Ovary (tissue), 9 donors: ENCODE measurements around the gene TBXAS1. TPM values are rescaled to one million over a fixed set of nuclear protein-coding genes. Genes with fewer than 3 reads are reported as not detected.

Source experiments
- DNase-seq, 5 donors: peaks; one replicate each; pipeline ENCODE4 v3.0.0-alpha.2; 2019 to 2020
- H3K27ac ChIP-seq, 2 donors: fragments of 200-600 bp; one replicate each; pipeline versions ENCODE4 v1.5.1 to v1.8.0; 2019 to 2022
- H3K27me3 ChIP-seq: fragments of 200-600 bp; one replicate; pipeline ENCODE4 v1.8.0; 2022
- H3K36me3 ChIP-seq: fragments of 200-600 bp; sonication (generic); one replicate; pipeline ENCODE4 v1.5.1; 2019
- H3K4me1 ChIP-seq: one replicate; pipeline ENCODE4 v1.8.1; 2013; ENCODE audit warnings: mild to moderate bottlenecking, moderate library complexity; ENCODE audit not compliant: insufficient read depth
- H3K4me3 ChIP-seq: fragments of 200-600 bp; sonication (generic); one replicate; pipeline ENCODE4 v1.5.1; 2017
- H3K9me3 ChIP-seq, 2 donors: fragments of 200-600 bp in 1 of 2; sonication (generic) in 1 of 2; one replicate each; pipeline versions ENCODE4 v1.5.1 to v1.8.1; 2013 to 2019; ENCODE audit warnings: mild to moderate bottlenecking in 1 of 2, moderate library complexity in 1 of 2
- EP300 ChIP-seq: sonication (generic); formaldehyde crosslinking; IDR thresholded peaks from one replicate; pipeline ENCODE4 v1.6.1; 2017; ENCODE audit warnings: antibody characterized with exemption
- POLR2A ChIP-seq: fragments of 450-650 bp; IDR thresholded peaks from one replicate; pipeline ENCODE4 v1.6.1; 2017; ENCODE audit warnings: antibody characterized with exemption, mild to moderate bottlenecking, moderate library complexity
- WGBS, 3 donors: extraction: QIAGEN DNeasy Blood & Tissue Kit in 1 of 3; methylation state at CpG; one replicate each; pipeline versions ENCODE4 v1.1.5 to v1.1.7; 2013 to 2017; 5-methylcytosine and 5-hydroxymethylcytosine counted together
- intact Hi-C, 4 donors: fragments of 100-400 bp; cut with DNase I; formaldehyde crosslinking; loops; one replicate each; pipeline versions ENCODE4 v1.11.0 to v1.15.1; 2022 to 2023
- polyA plus RNA-seq, 2 donors: library from polyadenylated mRNA; stranded (reverse); fragments of 200-250 nt in 1 of 2; fragments of 350-450 nt in 1 of 2; fragmentation: Illumina TruSeq in 1 of 2; extraction: RNeasy Lipid Tissue Mini Kit (QIAGEN cat#74804) in 1 of 2; gene quantifications; one replicate each; pipeline ENCODE4 v1.2.3, GENCODE V29; 2013 to 2014
- total RNA-seq, 7 donors: library from RNA; depleted of rRNA in 2 of 7; stranded (reverse); fragments of >200 nt in 2 of 7; fragmentation: NEBNext Ultra II Directional in 3 of 7; extraction: Animal tissue kit (Norgen Biotek cat#: 25700) in 3 of 7; gene quantifications; one replicate each; pipeline versions ENCODE4 v1.1.0 to v1.2.4, GENCODE V29; 2016 to 2023
- TF ChIP-seq, protein P1 (sequence below), 3 donors: fragments of 450-650 bp in 2 of 3; fragments of 200-600 bp in 1 of 3; IDR thresholded peaks; one replicate each; pipeline versions ENCODE4 v1.5.1 to v1.8.0; 2016 to 2022; ENCODE audit warnings: antibody characterized with exemption in 3 of 3, mild to moderate bottlenecking in 1 of 3
- donor health status: DM: no; HTN: no; CAD: no; lungs with moderate emphysema.
- donor health status: DM: no; HTN: no; CAD: no.
- donor health status: Bipolar disorder and iron deficiency.
- donor health status: DM: yes; HTN: yes; CAD: no.
- donor health status: DM: no; HTN: no; CAD: no.
- donor health status: DM: yes; HTN: yes; CAD: no.

The TBXAS1 gene
- total and polyA plus RNA-seq, 9 donors, result 3.1 to 16.8 (median 9.0) TPM

DNA sequence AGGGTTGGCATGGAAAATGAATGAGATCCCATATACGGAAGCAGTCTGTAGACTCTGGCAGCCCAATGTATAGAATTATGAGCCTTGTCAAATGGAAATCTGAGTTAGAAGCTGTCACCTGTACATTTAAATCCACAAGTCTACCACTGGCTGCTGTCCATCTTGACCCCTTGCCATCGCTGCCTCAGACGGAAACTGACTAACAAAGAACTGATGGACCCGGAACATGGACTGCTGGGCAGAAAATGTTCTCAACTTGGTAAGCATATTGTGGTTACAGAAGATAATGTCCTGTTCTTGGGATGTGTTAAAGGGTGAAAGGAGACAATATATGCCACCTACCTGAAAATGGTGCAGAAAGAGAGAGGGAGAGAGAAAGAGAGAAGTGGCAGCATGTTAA lies 196.2 kb downstream of the TBXAS1 start:
- WGBS, 3 donors, result 92 to 95% (median 93%) methylated on average over 4 of the region's 4 CpGs
- Histone ChIP-seq H3K4me1 (no peaks in the 10 kb centered on the region), H3K27me3 (no peaks in the 10 kb centered on the region), H3K36me3 (no peaks in the 10 kb centered on the region), H3K9me3 (no peaks in the 10 kb centered on the region), H3K27ac (no peak overlapping the region), H3K4me3 (no peak overlapping the region)
- intact Hi-C loops, result no loop called here
- DNase-seq, result no peak
- TF ChIP-seq, protein P1, sequence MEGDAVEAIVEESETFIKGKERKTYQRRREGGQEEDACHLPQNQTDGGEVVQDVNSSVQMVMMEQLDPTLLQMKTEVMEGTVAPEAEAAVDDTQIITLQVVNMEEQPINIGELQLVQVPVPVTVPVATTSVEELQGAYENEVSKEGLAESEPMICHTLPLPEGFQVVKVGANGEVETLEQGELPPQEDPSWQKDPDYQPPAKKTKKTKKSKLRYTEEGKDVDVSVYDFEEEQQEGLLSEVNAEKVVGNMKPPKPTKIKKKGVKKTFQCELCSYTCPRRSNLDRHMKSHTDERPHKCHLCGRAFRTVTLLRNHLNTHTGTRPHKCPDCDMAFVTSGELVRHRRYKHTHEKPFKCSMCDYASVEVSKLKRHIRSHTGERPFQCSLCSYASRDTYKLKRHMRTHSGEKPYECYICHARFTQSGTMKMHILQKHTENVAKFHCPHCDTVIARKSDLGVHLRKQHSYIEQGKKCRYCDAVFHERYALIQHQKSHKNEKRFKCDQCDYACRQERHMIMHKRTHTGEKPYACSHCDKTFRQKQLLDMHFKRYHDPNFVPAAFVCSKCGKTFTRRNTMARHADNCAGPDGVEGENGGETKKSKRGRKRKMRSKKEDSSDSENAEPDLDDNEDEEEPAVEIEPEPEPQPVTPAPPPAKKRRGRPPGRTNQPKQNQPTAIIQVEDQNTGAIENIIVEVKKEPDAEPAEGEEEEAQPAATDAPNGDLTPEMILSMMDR (IDR thresholded peaks at IDR 0.05), result no peak
- TF ChIP-seq POLR2A (no peak), EP300 (no peak)

GRCh38 chr7:140025814-140026433 lies 196.9 kb downstream of the TBXAS1 start:
- 88 to 96% (median 89%) methylated on average over 12 of the region's 12 CpGs for WGBS, 3 donors
- Histone ChIP-seq H3K27me3 (no peaks in the 10 kb centered on the region), H3K36me3 (no peaks in the 10 kb centered on the region), H3K27ac (no peak overlapping the region), H3K4me1 (no peaks in the 10 kb centered on the region), H3K9me3 (no peaks in the 10 kb centered on the region), H3K4me3 (no peak overlapping the region)
- intact Hi-C loops, result no loop called here
- TF ChIP-seq, protein P1 (IDR thresholded peaks at IDR 0.05), result no peak
- TF ChIP-seq POLR2A (no peak), EP300 (no peak)
- DNase-seq, result no peak

- H3K27ac ChIP-seq, result no peak overlapping the region
- H3K36me3 ChIP-seq, result no peaks in the 10 kb centered on the region
- H3K4me1 ChIP-seq, result no peaks in the 10 kb centered on the region
- TF ChIP-seq, protein P1 (IDR thresholded peaks at IDR 0.05), result no peak
- TF ChIP-seq EP300 (no peak), POLR2A (no peak)
- no peaks in the 10 kb centered on the region for H3K9me3 ChIP-seq
- H3K27me3 ChIP-seq, result no peaks in the 10 kb centered on the region
- 96 to 98% (median 98%) methylated on average over 9 of the region's 9 CpGs for whole genome bisulfite sequencing, 3 donors
- no peak for DNase-seq
- intact Hi-C loops, result no loop called here
- H3K4me3 ChIP-seq, result no peak overlapping the region
Measured at GRCh38 chr7:140026935-140027334, 197.9 kb downstream of the TBXAS1 start.

GRCh38 chr7:140027858-140028257 lies 198.8 kb downstream of the TBXAS1 start:
- no peaks in the 10 kb centered on the region for H3K4me1 ChIP-seq
- H3K27ac ChIP-seq, result no peak overlapping the region
- WGBS, 3 donors, result 76 to 83% (median 78%) methylated on average over 9 of the region's 9 CpGs
- DNase-seq, result no peak
- no peaks in the 10 kb centered on the region for H3K27me3 ChIP-seq
- H3K9me3 ChIP-seq, result no peaks in the 10 kb centered on the region
- intact Hi-C loops, result no loop called here
- H3K4me3 ChIP-seq, result no peak overlapping the region
- no peaks in the 10 kb centered on the region for H3K36me3 ChIP-seq
- no peak for TF ChIP-seq EP300
- no peak for TF ChIP-seq POLR2A
- TF ChIP-seq, protein P1 (IDR thresholded peaks at IDR 0.05), result no peak
